WI38 (cell line): ENCODE measurements around the gene CST4.

Source experiments
- H3K4me3 ChIP-seq: 2 replicates; pipeline ENCODE4 v1.5.1; 2011; ENCODE audit warnings: low read depth, mild to moderate bottlenecking, control low read depth, low read length
- TF ChIP-seq, protein P1 (sequence below): IDR thresholded peaks from 2 replicates; pipeline ENCODE4 v1.5.1; 2012; ENCODE audit warnings: low read depth, mild to moderate bottlenecking, control low read depth, low read length

CST4 gene

DNA sequence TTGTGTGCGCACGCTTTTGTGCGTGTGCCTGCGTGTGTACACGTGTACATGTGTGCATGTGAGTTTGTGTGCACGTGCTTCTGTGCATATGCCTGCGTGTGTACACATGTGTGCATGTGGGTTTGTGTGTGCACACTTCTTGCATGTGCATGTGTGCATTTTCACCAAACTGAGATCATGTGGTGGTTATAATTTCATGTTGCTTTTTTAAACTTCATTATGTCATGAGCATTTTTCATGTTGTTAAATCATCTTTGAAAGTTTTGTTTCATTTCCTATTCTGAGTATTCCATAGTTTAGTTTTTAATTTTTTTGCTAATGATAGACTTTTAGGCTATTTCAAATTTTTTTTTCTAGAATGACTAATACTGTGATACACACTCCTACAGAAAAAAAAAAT, 44.7 kb downstream of the CST4 start:
- TF ChIP-seq, protein P1, sequence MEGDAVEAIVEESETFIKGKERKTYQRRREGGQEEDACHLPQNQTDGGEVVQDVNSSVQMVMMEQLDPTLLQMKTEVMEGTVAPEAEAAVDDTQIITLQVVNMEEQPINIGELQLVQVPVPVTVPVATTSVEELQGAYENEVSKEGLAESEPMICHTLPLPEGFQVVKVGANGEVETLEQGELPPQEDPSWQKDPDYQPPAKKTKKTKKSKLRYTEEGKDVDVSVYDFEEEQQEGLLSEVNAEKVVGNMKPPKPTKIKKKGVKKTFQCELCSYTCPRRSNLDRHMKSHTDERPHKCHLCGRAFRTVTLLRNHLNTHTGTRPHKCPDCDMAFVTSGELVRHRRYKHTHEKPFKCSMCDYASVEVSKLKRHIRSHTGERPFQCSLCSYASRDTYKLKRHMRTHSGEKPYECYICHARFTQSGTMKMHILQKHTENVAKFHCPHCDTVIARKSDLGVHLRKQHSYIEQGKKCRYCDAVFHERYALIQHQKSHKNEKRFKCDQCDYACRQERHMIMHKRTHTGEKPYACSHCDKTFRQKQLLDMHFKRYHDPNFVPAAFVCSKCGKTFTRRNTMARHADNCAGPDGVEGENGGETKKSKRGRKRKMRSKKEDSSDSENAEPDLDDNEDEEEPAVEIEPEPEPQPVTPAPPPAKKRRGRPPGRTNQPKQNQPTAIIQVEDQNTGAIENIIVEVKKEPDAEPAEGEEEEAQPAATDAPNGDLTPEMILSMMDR, result no peak
- no peak overlapping the region for H3K4me3 ChIP-seq

DNA sequence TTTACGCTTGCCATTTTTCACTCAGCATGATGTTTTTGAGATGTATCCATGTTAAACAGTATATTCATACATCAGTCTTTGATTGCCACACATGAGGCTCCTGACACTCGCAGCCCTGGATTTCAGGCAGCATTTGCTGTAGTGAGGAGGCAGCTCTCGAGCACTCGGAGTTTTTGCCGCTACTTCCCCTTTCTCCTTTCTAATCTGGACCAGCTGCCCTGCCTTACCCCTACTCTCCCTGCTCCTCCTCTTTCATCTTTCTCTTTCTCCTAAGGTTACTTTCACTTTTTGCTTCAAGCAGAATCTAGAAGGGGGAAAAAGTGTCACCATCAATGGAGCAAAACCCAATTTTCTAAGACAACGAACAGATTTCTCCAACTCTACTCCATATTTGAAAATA, 45.2 kb downstream of the CST4 start:
- H3K4me3 ChIP-seq, result no peak overlapping the region
- TF ChIP-seq, protein P1, result no peak

DNA sequence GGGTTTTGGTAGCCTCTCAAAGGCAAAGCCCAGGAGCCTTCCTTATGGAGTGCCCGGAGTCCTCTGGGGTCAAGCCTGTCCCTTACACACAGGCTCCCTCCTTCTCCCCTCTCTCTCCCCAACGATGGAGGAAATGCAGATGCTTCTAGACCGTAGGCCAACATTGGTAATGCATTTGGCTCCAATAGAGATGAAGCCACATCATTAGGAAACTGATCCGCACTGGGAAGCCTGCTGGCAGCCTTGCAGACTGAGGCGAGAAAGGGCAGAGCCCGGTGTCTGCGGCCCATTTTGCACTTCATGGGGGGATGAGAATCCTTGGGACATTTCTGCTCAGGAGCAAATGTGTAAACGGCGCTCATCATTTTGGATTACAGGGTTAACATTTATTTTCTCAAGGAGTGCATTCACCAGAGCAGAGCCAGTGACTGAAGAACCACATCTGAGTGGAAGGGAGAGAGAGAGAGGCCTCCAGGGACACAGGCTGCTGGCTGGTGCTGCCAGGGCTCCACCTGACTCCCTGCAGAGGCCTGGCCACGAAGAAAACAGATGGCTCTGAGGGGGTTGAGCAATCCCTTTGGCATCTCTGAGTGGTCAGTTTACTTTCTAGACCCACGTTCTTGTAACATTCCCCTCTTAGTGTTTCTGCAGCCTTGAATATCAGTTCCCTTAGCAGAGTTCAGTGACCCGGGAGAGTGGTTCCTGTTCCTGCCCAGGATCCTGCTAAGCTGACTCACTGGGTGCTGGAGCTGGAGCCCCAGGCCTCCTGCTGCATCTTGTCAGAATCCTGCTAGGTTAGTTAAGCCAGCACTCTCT, 46.7 kb downstream of the CST4 start:
- TF ChIP-seq, protein P1, result no peak
- no peak overlapping the region for H3K4me3 ChIP-seq

DNA sequence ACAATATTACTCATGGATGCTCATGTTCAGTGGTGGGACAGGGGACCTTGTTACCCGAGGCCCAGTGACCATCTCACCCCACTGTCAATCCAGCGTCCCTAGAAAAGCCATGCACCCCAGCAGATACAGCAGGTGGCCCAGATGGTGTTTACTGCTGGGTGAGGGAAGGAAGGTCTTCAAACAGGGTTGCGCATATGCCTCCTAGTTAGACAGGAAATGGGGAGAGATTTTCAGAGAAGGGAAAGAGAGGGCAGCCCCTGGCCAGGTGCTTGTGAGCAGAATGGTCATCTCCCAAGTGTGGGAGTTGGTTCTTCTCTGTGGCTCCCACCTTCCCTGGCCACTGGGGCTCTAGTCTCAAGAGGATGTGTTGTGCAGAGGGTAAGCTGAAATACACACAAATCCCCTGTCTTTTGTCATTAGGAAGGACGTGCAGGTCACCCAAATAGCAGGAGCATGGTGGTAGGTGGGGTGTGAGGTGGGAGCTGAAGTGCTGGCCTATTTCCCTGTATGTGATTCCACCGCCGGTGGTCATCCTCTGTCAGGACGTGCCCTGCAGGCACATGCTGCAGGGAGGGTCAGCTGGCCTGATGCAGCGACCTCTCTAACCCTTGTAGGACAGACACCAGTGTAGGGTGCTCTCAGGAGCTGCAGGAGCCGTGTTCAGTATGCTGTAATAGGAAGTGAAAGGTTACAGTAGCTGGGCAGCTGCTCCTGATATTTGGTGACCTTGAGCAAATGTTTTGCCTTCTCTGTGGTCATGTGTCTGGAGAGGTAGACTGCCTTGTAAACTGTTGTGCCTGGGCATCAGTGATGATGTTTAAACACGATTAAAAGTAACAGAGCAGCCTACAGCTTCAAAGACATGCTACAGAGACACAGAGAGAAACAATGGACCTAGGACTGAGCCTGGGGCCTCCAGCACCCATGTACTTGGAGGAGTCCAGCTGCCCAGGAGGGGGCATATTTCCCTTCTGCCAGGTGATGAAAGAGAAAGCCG, 47.9 kb downstream of the CST4 start:
- no peak overlapping the region for H3K4me3 ChIP-seq
- TF ChIP-seq, protein P1, result no peak

DNA sequence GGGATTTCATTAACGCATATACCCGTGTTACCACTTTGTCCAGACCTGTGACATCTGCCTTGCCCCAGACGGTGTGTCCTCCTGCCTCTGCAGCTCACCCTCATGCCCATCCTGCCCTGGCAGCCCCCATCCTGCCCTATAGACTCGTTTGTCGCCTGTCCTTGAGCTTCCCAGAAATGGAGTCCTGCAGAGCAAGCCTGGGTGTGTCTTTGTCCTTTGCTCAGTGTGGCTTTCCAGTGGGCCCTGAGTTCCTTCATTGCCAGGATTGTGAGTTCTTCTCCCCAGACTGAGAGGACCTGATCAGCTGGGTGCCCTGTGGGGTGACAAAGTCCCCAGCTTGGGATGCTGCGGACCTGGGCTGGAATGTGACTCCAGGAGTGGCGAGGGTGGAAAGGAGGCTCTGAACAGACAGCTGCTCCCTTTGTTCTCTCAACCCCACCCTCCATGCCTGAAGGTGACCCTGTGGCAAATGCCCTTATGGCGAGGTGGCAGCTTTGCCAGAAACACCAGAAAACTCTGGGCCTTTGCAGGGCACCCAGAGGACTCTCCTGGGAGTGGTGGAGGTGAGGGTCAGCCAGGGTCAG, 48.7 kb downstream of the CST4 start:
- TF ChIP-seq, protein P1, result no peak

DNA sequence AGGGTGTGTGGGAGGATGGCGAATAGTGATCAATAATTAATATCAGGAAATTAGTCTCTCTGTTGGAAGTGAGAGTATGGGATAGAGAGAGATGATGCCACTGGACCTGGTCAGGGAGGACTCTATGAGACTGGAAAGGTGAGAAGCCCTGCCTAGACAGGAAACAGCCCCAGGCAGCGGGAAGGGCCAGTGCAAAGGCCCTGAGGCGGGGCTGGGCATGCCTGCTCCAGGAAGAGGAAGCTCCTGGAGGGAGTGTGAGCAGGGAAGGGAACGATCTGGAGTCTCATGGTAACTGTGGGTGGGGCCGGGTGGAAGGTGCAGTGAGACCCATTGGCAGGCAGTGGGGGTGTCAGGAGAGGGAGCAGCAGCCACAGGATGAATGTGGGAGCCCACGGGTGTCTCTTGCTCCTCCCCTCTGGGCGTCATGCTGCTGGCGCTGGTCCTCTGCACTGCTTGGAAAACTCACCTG, 49.3 kb downstream of the CST4 start:
- no peak overlapping the region for H3K4me3 ChIP-seq
- TF ChIP-seq, protein P1, result no peak

More for the DNA sequence above, 48.7 kb downstream of the CST4 start:
- H3K4me3 ChIP-seq, result no peak overlapping the region
